H1 (cell line): ENCODE results near the gene CASP8AP2. TPM values are rescaled to one million over a fixed set of nuclear protein-coding genes. Genes with fewer than 3 reads are reported as not detected.

ENCODE experiments used
- CTCF ChIA-PET: fragments of 300-600 bp; sonication (Branson Sonifier 250); formaldehyde crosslinking; loops from one replicate; lab custom pipeline; 2021; ENCODE audit not compliant: partially characterized antibody; lab: Charles Lee
- POLR2A ChIA-PET: fragments of 300-600 bp; sonication (Branson Sonifier 250); formaldehyde crosslinking; loops from one replicate; lab custom pipeline; 2021; ENCODE audit warnings: inconsistent platforms; ENCODE audit not compliant: partially characterized antibody; lab: Charles Lee
- DNase-seq, 2 experiments: peaks; one replicate each; pipeline versions ENCODE4 v3.0.0 to v3.0.0-alpha.2; 2010 to 2022; ENCODE audit warnings: low spot score in 2 of 2, low read depth in 1 of 2, mixed read lengths in 1 of 2
- FAIRE-seq: peaks from 2 replicates; lab custom pipeline; 2011; peaks lifted over from hg19 to GRCh38; lab: Jason Lieb, UNC
- H2AFZ ChIP-seq: 2 replicates; pipeline ENCODE4 v1.8.1; 2012; ENCODE audit warnings: low read length, inconsistent platforms
- H2AK5ac ChIP-seq: 2 replicates; pipeline ENCODE4 v1.6.1; 2013; ENCODE audit warnings: low read depth, low read length
- H2BK120ac ChIP-seq: replicated peaks from 2 replicates; pipeline ENCODE3; 2013; ENCODE audit warnings: low read depth, low read length, inconsistent platforms
- H2BK12ac ChIP-seq: 2 replicates; pipeline ENCODE4 v1.6.1; 2013; ENCODE audit warnings: low read depth, low read length
- H2BK15ac ChIP-seq: 2 replicates; pipeline ENCODE4 v1.6.1; 2013; ENCODE audit warnings: low read length
- H2BK20ac ChIP-seq: 2 replicates; pipeline ENCODE4 v1.6.1; 2013; ENCODE audit warnings: low read length
- H2BK5ac ChIP-seq: 2 replicates; pipeline ENCODE4 v1.6.1; 2013; ENCODE audit warnings: low read depth, low read length
- H3K14ac ChIP-seq: 2 replicates; pipeline ENCODE4 v1.6.1; 2013; ENCODE audit warnings: inconsistent platforms; ENCODE audit not compliant: insufficient read length
- H3K18ac ChIP-seq: 2 replicates; pipeline ENCODE4 v1.6.1; 2013; ENCODE audit warnings: low read length; ENCODE audit errors: extremely low read depth
- H3K23ac ChIP-seq: 2 replicates; pipeline ENCODE4 v1.6.1; 2013; ENCODE audit warnings: inconsistent platforms; ENCODE audit not compliant: insufficient read length
- H3K23me2 ChIP-seq: 2 replicates; pipeline ENCODE4 v1.6.1; 2013; ENCODE audit warnings: low read depth, low read length
- H3K27ac ChIP-seq: 2 replicates; pipeline ENCODE4 v1.6.1; 2011; ENCODE audit warnings: low read depth, low read length, inconsistent platforms
- H3K27me3 ChIP-seq, 4 experiments: replicated peaks in 1 of 4; 1 replicate in 1 of 4; 2 replicates in 3 of 4; pipeline versions ENCODE4 v1.6.1 to v1.8.1; 2011 to 2013; ENCODE audit warnings: low read length in 3 of 4, mild to moderate bottlenecking in 3 of 4, inconsistent platforms in 2 of 4, mixed read lengths in 2 of 4, moderate library complexity in 1 of 4; ENCODE audit not compliant: control insufficient read depth in 3 of 4, insufficient read depth in 3 of 4; ENCODE audit errors: extremely low read depth in 1 of 4
- H3K36me3 ChIP-seq, 4 experiments: 2 replicates each; pipeline versions ENCODE4 v1.6.1 to v1.8.1; 2011 to 2013; ENCODE audit warnings: mild to moderate bottlenecking in 4 of 4, low read length in 3 of 4, moderate library complexity in 2 of 4, control low read depth in 1 of 4, inconsistent platforms in 1 of 4; ENCODE audit not compliant: insufficient read depth in 4 of 4, control insufficient read depth in 2 of 4
- H3K4ac ChIP-seq: replicated peaks from 2 replicates; pipeline ENCODE3; 2013; ENCODE audit warnings: low read length, low read depth, mixed read lengths, inconsistent platforms; ENCODE audit not compliant: insufficient read length
- H3K4me1 ChIP-seq, 4 experiments: replicated peaks in 1 of 4; 1 replicate in 1 of 4; 2 replicates in 3 of 4; pipeline versions ENCODE4 v1.6.1 to v1.8.1; 2011 to 2013; ENCODE audit warnings: low read length in 3 of 4, inconsistent platforms in 2 of 4, mixed read lengths in 1 of 4; ENCODE audit not compliant: insufficient read depth in 4 of 4, control insufficient read depth in 3 of 4
- H3K4me2 ChIP-seq, 2 experiments: 2 replicates each; pipeline versions ENCODE4 v1.6.1 to v1.8.1; 2011 to 2013; ENCODE audit warnings: low read depth in 2 of 2, low read length in 2 of 2, control low read depth in 1 of 2, inconsistent platforms in 1 of 2, mild to moderate bottlenecking in 1 of 2; ENCODE audit not compliant: insufficient read depth in 1 of 2
- H3K4me3 ChIP-seq, 4 experiments: fragments of 200-600, 300-600 bp in 1 of 4; sonication (generic), shearing (Covaris generic), sonication (Bioruptor Twin) in 1 of 4; 2 replicates each; pipeline versions ENCODE4 v1.5.1 to v1.8.1; 2011 to 2016; ENCODE audit warnings: low read length in 4 of 4, low read depth in 3 of 4, control low read depth in 2 of 4, inconsistent platforms in 2 of 4, mild to moderate bottlenecking in 2 of 4, mixed read lengths in 1 of 4, moderate library complexity in 1 of 4; ENCODE audit not compliant: insufficient read depth in 2 of 4; ENCODE audit errors: extremely low read depth in 1 of 4
- H3K56ac ChIP-seq: replicated peaks from 2 replicates; pipeline ENCODE3; 2013; ENCODE audit warnings: low read depth, mild to moderate bottlenecking, mixed read lengths, low read length, inconsistent platforms; ENCODE audit not compliant: insufficient read length
- H3K79me1 ChIP-seq: 2 replicates; pipeline ENCODE4 v1.6.1; 2013; ENCODE audit warnings: low read depth, low read length, control low read depth
- H3K79me2 ChIP-seq, 2 experiments: 2 replicates each; pipeline versions ENCODE4 v1.6.1 to v1.8.1; 2012 to 2013; ENCODE audit warnings: low read length in 2 of 2, mild to moderate bottlenecking in 2 of 2, inconsistent platforms in 1 of 2; ENCODE audit not compliant: insufficient read depth in 2 of 2, control insufficient read depth in 1 of 2
- H3K9ac ChIP-seq, 4 experiments: replicated peaks in 1 of 4; 1 replicate in 1 of 4; 2 replicates in 3 of 4; pipeline versions ENCODE4 v1.6.1 to v1.8.1; 2011 to 2013; ENCODE audit warnings: low read depth in 3 of 4, low read length in 3 of 4, control low read depth in 2 of 4, mild to moderate bottlenecking in 2 of 4, moderate library complexity in 2 of 4, inconsistent platforms in 1 of 4; ENCODE audit errors: extremely low read depth in 1 of 4
- H3K9me3 ChIP-seq, 2 experiments: 2 replicates each; pipeline versions ENCODE4 v1.6.1 to v1.8.1; 2012 to 2013; ENCODE audit warnings: mild to moderate bottlenecking in 2 of 2, moderate library complexity in 2 of 2, control low read depth in 1 of 2, inconsistent platforms in 1 of 2, low read depth in 1 of 2, low read length in 1 of 2, mixed read lengths in 1 of 2; ENCODE audit not compliant: insufficient read depth in 2 of 2
- H4K20me1 ChIP-seq, 2 experiments: replicated peaks in 1 of 2; 2 replicates each; pipeline versions ENCODE3 to v1.8.1; 2011 to 2013; ENCODE audit warnings: inconsistent platforms in 2 of 2, low read length in 2 of 2, mild to moderate bottlenecking in 1 of 2; ENCODE audit not compliant: insufficient read depth in 2 of 2, control insufficient read depth in 1 of 2
- H4K5ac ChIP-seq: 2 replicates; pipeline ENCODE4 v1.6.1; 2013; ENCODE audit warnings: low read length, low read depth, mixed read lengths, inconsistent platforms; ENCODE audit not compliant: insufficient read length
- H4K8ac ChIP-seq: 2 replicates; pipeline ENCODE4 v1.8.0; 2013; ENCODE audit warnings: mild to moderate bottlenecking, moderate library complexity, low read length, inconsistent platforms; ENCODE audit not compliant: insufficient read depth; ENCODE audit errors: extremely low read depth
- H4K91ac ChIP-seq: replicated peaks from 2 replicates; pipeline ENCODE3; 2013; ENCODE audit warnings: low read length, mixed read lengths, inconsistent platforms; ENCODE audit not compliant: insufficient read length
- EGR1 ChIP-seq: IDR thresholded peaks from 2 replicates; pipeline ENCODE4 v1.6.1; 2011; ENCODE audit warnings: low read depth, low read length, borderline replicate concordance
- EP300 ChIP-seq, 2 experiments: IDR thresholded peaks; 1 replicate in 1 of 2; 2 replicates in 1 of 2; pipeline ENCODE4 v1.6.1; 2011 to 2012; ENCODE audit warnings: low read depth in 2 of 2, low read length in 2 of 2, mild to moderate bottlenecking in 2 of 2, borderline replicate concordance in 1 of 2, inconsistent platforms in 1 of 2, moderate library complexity in 1 of 2
- PHF8 ChIP-seq: fragments of 200-600 bp; sonication (generic); conservative IDR thresholded peaks from 2 replicates; pipeline ENCODE4 v1.7.1; 2012; ENCODE audit warnings: low read depth, mild to moderate bottlenecking, inconsistent platforms, low read length, moderate library complexity
- WGBS, 2 experiments: shearing (Covaris generic) in 1 of 2; methylation state at CpG; one replicate each; pipeline versions ENCODE4 v1.1.6 to v1.1.7; 2013 to 2015; ENCODE audit warnings: low lambda C conversion rate in 2 of 2, mixed read lengths in 2 of 2, inconsistent platforms in 1 of 2, low coverage in 1 of 2, missing lambda C conversion rate in 1 of 2; ENCODE audit not compliant: insufficient replicate concordance in 2 of 2, insufficient coverage in 1 of 2, insufficient read length in 1 of 2; ENCODE audit errors: extremely low coverage in 1 of 2, missing lambda C conversion rate in 1 of 2; 5-methylcytosine and 5-hydroxymethylcytosine counted together
- polyA plus RNA-seq, 7 experiments: library from polyadenylated mRNA; depleted of rRNA in 3 of 7; stranded (reverse) in 5 of 7; unstranded in 2 of 7; fragments of >200 nt in 5 of 7; fragments of 200-250 nt in 2 of 7; gene quantifications; 1 replicate in 5 of 7; 2 replicates in 1 of 7; 4 replicates in 1 of 7; pipeline versions ENCODE4 v1.2.1 to v1.2.3, GENCODE V29; 2011 to 2013; ENCODE audit warnings: missing spikeins in 2 of 7, mixed read lengths in 2 of 7
- total RNA-seq: library from RNA; stranded (reverse); fragmentation: NEBNext Ultra II Directional; extraction: Animal tissue kit (Norgen Biotek cat#: 25700); gene quantifications from 2 replicates; pipeline ENCODE4 v1.2.1, GENCODE V29; 2021

The CASP8AP2 gene
- total and polyA plus RNA-seq, 2 of the 8 experiments (the other 6 are each of a cell fraction or from before 2014, with no cell fraction given) = 6.9 to 32.1 TPM

DNA sequence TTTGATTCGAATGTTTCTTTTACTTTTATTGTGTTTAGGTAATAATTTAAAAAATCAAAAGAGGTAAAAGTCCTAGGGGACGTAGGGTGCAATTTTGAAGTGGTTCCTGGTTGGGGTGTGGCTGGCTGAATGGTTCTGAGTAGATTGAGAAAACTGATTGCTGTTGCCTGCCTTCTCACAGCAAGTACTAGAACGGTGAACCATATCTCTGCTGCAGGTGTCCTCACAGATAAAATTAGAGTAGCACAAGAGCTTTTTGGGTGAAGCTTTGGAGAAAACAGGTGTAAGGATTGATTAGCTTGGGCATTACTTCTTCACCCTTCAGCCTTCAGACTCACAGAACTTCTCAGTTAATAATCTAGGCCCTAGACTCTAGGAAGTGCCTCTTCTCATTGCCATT lies 44.8 kb downstream of the CASP8AP2 start:
- DNase-seq (no peak), FAIRE-seq (no peak)
- Histone ChIP-seq H2BK12ac (no peak overlapping the region), H3K4me1 (no peaks in the 10 kb centered on the region), H3K27me3 (no peaks in the 10 kb centered on the region), H3K23me2 (no peaks in the 10 kb centered on the region), H3K4me2 (no peak overlapping the region), H3K27ac (no peak overlapping the region), H3K23ac (no peak overlapping the region), H3K36me3 (peaks cover 0 to 40% (median 10%) of the 10 kb centered on the region in 4 experiments; a peak in 7 of 8 replicates), H4K91ac (no peak overlapping the region), H3K79me2 (no peaks in the 10 kb centered on the region), H3K4me3 (no peak overlapping the region), H3K18ac (no peak overlapping the region), H2AFZ (no peak overlapping the region), H3K56ac (no peak overlapping the region), H3K9me3 (no peaks in the 10 kb centered on the region), H2BK20ac (no peak overlapping the region), H4K8ac (no peak overlapping the region), H4K20me1 (no peaks in the 10 kb centered on the region), H3K9ac (no peak overlapping the region), H2BK15ac (no peak overlapping the region), H3K79me1 (no peaks in the 10 kb centered on the region), H2AK5ac (no peak overlapping the region), H4K5ac (no peak overlapping the region), H3K14ac (no peak overlapping the region), H2BK5ac (no peak overlapping the region), H3K4ac (no peak overlapping the region), H2BK120ac (no peak overlapping the region)
- ChIA-PET POLR2A (no interaction called here), CTCF (no interaction called here)
- 92 to 100% methylated on average over 1 to 3 of the region's 3 CpGs for WGBS, 2 experiments
- TF ChIP-seq EGR1 = no peak
- no peak for TF ChIP-seq PHF8
- TF ChIP-seq EP300 (IDR thresholded peaks at IDR 0.05; ENCODE audit: borderline replicate concordance in 1 of 2, low read depth in 2 of 2, low read length in 2 of 2) = no peak
